ENCODE data around the gene VSIG10. TPM values are rescaled to one million over a fixed set of nuclear protein-coding genes. Genes with fewer than 3 reads are reported as not detected.
"Not testable (repeated sequence)": the region's sequence is repeated elsewhere in the genome, so short reads cannot be mapped to it uniquely, and the experiment has no call there.

Gene VSIG10
- total RNA-seq, 2 experiments from 2014 or later: 9.2 to 14.4 TPM

- DNase-seq: no peak
- CTCF ChIA-PET: interaction anchor here (1.2 to 1.7 kb wide), 3 partner anchors 11 to 31 kb away, joined by 3 to 9 read pairs (median 5); no protein-coding TSS in a partner anchor
- peaks cover 77% of the 10 kb centered on the region for H3K36me3 Mint-ChIP-seq
Measured at GRCh38 chr12:118033323-118033722, 70.5 kb downstream of the VSIG10 start.

DNA sequence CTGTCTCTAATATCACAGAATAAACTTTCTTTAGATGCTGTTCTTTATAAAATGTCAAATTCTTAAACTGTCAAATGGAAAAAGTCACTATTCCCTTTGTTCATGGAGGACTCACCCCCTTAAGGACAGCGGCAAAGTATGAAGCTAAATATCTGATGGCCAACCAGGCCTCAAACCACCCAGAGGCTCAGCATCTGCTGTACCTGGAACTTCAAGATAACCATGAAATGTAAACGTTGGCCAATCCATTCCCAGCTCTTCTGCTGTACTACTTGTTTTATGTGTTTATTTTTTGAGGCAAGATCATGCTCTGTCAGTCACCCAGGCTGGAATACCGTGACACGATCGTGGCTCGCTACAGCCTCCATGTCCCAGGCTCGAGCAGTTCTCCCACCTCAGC, 71.6 kb downstream of the VSIG10 start:
- Mint-ChIP-seq H3K4me1 (peaks cover 34% of the 10 kb centered on the region), H3K9me3 (ENCODE audit: low read depth) (no peaks in the 10 kb centered on the region), H3K27me3 (no peaks in the 10 kb centered on the region), H3K27ac (peak overlapping the region; percentile 12), H3K36me3 (peaks cover 75% of the 10 kb centered on the region), H3K4me3 (no peak overlapping the region)
- DNase-seq (no peak), ATAC-seq (no peak)
- CTCF ChIA-PET: interaction anchor here (0.6 to 1.7 kb wide), 4 partner anchors 10 to 32 kb away, joined by 3 to 9 read pairs (median 4); partner anchors contain the start of gene RFC5

More at GRCh38 chr12:118033323-118033722, 70.5 kb downstream of the VSIG10 start:
- no peak for ATAC-seq
- H3K27me3 Mint-ChIP-seq: no peaks in the 10 kb centered on the region
- peaks cover 36% of the 10 kb centered on the region for H3K4me1 Mint-ChIP-seq
- H3K9me3 Mint-ChIP-seq (ENCODE audit: low read depth): no peaks in the 10 kb centered on the region
- H3K27ac Mint-ChIP-seq: peak overlapping the region; percentile 47
- H3K4me3 Mint-ChIP-seq: no peak overlapping the region

GRCh38 chr12:118029166-118029565, 74.6 kb downstream of the VSIG10 start:
- CTCF ChIA-PET: interaction anchor here (0.6 kb wide), 1 partner anchor 69 kb away, joined by 3 read pairs; no protein-coding TSS in a partner anchor
- Mint-ChIP-seq H3K36me3 (peaks cover 69% of the 10 kb centered on the region), H3K27me3 (no peaks in the 10 kb centered on the region), H3K4me3 (no peak overlapping the region), H3K27ac (no peak overlapping the region), H3K9me3 (ENCODE audit: low read depth) (no peaks in the 10 kb centered on the region), H3K4me1 (peaks cover 12% of the 10 kb centered on the region)
- DNase-seq (no peak), ATAC-seq (no peak)

- H3K4me1 Mint-ChIP-seq: peaks cover 5% of the 10 kb centered on the region
- no peak for ATAC-seq
- no peak overlapping the region for H3K27ac Mint-ChIP-seq
- peaks cover 66% of the 10 kb centered on the region for H3K36me3 Mint-ChIP-seq
- CTCF ChIA-PET: no interaction called here
- H3K27me3 Mint-ChIP-seq: no peaks in the 10 kb centered on the region
- H3K4me3 Mint-ChIP-seq: no peak overlapping the region
- DNase-seq: no peak
- no peaks in the 10 kb centered on the region for H3K9me3 Mint-ChIP-seq (ENCODE audit: low read depth)
Measured at GRCh38 chr12:118025168-118025567, 78.6 kb downstream of the VSIG10 start.

DNA sequence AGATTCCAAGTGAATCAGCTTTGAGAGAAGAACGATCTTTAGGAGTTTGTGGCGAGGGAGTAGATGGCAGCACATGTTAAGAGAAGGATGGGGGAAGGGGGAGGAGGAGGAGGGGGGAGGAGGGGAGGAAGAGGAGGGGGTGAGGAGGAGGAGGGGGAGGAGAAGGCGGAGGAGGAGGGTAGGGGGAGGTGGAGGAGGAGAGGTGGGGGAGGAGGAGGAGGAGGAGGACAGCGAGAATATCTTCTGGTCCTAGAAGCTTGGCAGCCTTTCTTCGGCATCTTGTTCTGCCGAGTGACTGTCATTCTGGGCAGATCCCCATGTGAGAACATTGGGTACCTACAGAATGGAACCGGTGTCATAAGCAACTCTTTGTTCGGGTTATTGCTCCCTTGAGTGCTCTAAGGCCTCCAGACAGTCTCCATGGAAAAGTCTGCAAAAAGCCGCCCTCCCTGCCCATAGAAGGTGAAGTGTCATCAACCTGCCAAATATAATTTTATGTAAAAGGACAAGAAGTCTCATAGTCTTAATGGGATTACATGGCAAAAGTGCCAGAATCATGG, 80.4 kb downstream of the VSIG10 start:
- ATAC-seq: no peak
- DNase-seq: no peak
- CTCF ChIA-PET: no interaction called here
- no peak overlapping the region for H3K4me3 Mint-ChIP-seq
- peaks cover 13% of the 10 kb centered on the region for H3K4me1 Mint-ChIP-seq
- no peak overlapping the region for H3K27ac Mint-ChIP-seq
- no peaks in the 10 kb centered on the region for H3K9me3 Mint-ChIP-seq (ENCODE audit: low read depth)
- H3K36me3 Mint-ChIP-seq: peaks cover 63% of the 10 kb centered on the region
- no peaks in the 10 kb centered on the region for H3K27me3 Mint-ChIP-seq

DNA sequence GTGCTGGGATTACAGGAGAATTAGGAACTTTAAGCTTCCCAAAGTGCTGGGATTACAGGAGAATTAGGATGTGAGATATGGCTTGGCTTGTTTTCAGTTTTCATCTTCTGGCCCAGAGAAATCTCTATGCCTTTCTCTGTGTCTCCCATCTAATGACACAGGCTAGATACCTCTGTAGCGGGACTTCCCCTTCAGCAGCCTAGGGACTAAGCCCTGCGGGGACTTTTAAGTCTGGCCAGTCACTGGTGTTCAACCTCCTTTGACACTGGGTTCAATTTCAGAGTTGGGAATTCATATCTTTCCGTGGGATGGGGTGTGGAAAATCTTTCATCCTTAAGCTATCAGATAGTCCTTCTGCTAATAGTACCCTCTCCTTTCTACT, 81.1 kb downstream of the VSIG10 start:
- H3K4me3 Mint-ChIP-seq: no peak overlapping the region
- CTCF ChIA-PET: interaction anchor here (1.6 kb wide), 1 partner anchor 10 kb away, joined by 3 read pairs; no protein-coding TSS in a partner anchor
- H3K27me3 Mint-ChIP-seq: no peaks in the 10 kb centered on the region
- peaks cover 59% of the 10 kb centered on the region for H3K36me3 Mint-ChIP-seq
- H3K4me1 Mint-ChIP-seq: peaks cover 19% of the 10 kb centered on the region
- ATAC-seq: no peak
- H3K9me3 Mint-ChIP-seq (ENCODE audit: low read depth): no peaks in the 10 kb centered on the region
- no peak overlapping the region for H3K27ac Mint-ChIP-seq
- no peak for DNase-seq

DNA sequence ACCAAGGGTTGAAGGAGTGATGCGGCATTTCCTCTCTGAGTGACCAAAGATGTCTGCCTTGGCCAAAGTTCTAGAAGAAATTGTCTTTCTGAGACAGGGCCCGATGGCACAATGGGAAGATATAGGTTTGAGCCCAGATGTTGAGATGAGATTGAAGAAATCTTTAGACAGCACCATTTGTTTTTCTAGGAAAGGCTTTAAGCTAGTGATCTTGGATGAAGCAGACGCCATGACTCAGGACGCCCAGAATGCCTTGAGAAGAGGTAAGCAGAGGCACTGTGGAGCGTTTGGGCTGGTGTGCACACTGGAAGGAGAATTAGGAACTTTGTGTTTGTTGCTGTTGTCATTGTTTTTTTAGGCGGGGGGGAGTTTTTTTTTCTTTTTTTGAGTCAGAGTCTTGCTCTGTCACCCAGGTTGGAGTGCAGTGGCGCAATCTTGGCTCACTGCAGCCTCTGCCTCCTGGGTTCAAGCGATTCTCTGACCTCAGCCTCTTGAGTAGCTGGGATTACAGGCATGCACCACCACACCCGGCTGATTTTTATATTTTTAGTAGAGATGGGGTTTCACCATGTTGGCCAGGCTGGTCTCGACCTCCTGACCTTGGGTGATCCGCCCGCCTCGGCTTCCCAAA, 81.6 kb downstream of the VSIG10 start:
- H3K4me3 Mint-ChIP-seq; H3K27ac Mint-ChIP-seq; H3K27me3 Mint-ChIP-seq; DNase-seq; ATAC-seq; H3K9me3 Mint-ChIP-seq (ENCODE audit: low read depth): not testable (repeated sequence)
- Mint-ChIP-seq H3K4me1 (peaks cover 20% of the 10 kb centered on the region), H3K36me3 (peaks cover 57% of the 10 kb centered on the region)
- CTCF ChIA-PET: interaction anchor here (1.6 kb wide), 1 partner anchor 11 kb away, joined by 3 read pairs; no protein-coding TSS in a partner anchor

DNA sequence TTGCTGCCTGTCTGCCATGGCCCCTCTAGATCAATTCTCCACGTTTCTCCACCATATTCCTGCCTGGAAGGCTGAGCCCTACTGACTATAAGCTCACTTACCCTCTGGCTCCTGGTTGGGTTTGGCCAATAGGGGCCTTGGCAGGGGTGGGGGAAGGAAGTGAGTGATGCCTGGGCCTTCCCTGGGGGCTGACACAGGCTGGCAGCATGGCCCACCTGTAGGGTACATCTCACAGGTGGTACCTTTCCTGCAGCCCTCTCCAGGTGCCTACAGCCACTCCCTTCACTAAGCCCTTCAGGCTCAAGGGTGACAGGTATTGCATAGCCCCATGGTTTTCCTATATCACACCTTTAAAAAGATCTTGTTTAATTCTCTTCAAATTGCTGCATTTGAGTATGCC, 83.8 kb downstream of the VSIG10 start:
- H3K27me3 Mint-ChIP-seq: no peaks in the 10 kb centered on the region
- no peak overlapping the region for H3K27ac Mint-ChIP-seq
- no peak overlapping the region for H3K4me3 Mint-ChIP-seq
- CTCF ChIA-PET: no interaction called here
- DNase-seq: no peak
- peaks cover 42% of the 10 kb centered on the region for H3K36me3 Mint-ChIP-seq
- no peaks in the 10 kb centered on the region for H3K9me3 Mint-ChIP-seq (ENCODE audit: low read depth)
- H3K4me1 Mint-ChIP-seq: peaks cover 25% of the 10 kb centered on the region
- ATAC-seq: no peak

DNA sequence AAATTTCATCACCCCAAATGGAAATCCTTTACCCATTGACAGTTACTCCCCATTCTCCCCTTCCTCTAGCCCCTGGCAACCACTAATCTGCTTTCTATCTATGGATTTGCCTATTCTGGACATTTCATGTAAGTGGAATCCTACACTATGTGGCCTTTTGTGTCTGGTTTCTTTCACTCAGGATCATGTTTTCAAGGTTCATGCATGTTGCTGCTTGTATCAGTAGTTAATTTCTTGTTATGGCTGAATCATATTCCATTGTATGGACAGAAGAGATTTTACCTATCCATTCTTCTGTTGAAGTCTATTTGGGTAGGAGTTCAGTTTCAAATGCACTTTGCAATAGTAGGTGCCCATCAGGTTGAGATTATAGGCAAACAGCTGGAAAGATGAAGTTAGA, 85.9 kb downstream of the VSIG10 start:
- H3K9me3 Mint-ChIP-seq (ENCODE audit: low read depth): no peaks in the 10 kb centered on the region
- H3K4me3 Mint-ChIP-seq: peak overlapping the region; percentile 88
- peaks cover 5% of the 10 kb centered on the region for H3K27me3 Mint-ChIP-seq
- peak overlapping the region; percentile 22 for H3K27ac Mint-ChIP-seq
- ATAC-seq (no peak), DNase-seq (no peak)
- CTCF ChIA-PET: interaction anchor here (0.7 to 2.2 kb wide), 6 partner anchors 12 to 358 kb away, joined by 3 to 7 read pairs (median 4); partner anchors contain the start of gene SUDS3
- H3K4me1 Mint-ChIP-seq: peaks cover 25% of the 10 kb centered on the region
- peaks cover 30% of the 10 kb centered on the region for H3K36me3 Mint-ChIP-seq

DNA sequence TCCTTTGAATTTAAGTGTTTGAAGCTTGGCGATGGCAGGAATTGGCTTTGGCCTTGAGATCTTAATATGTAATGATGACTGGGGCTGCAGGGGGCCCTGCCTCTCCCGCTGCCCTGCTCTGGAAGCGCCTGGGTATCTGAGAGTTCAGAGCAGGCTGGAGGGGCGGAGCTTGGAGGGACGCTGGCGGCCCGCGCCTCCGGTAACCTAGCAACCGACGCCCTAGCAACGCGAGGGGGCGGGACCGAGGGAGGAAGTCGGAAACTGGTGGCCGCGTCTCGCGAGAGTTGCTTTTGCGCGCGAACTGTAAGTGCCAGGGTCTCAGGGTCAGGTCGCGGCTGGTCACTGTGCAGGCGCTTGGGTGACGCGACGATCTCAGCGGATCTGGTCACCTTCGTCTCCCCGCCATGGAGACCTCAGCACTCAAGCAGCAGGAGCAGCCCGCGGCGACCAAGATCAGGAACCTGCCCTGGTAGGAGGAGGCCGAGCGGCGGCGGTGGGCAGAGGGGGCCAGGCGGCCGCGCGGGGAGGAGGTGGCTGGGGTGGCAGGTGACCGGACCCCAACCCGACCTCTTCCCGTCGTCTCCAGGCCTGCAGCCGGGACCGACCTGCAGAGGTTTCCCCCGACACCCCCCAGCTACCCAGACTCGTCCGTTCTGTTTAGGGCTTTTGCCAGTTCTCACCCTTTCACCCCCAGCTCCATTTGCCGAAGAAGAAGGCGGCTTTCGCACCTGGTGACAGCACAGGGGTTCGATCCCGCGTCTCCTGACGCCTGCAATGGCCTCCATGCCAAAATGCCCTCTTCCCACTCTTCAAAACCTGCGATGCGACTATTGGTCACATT, 87.2 kb downstream of the VSIG10 start, which contains the start of gene RFC5:
TSS of gene RFC5 (plus strand) at position 280 of the 841 bp plus-strand sequence. CDS start at position 405, 125 bp downstream.
- peak within 1 kb of the TSS; percentile 89 for H3K27ac Mint-ChIP-seq
- H3K27me3 Mint-ChIP-seq: peaks cover 5% of the 10 kb centered on the region
- peaks cover 20% of the 10 kb centered on the region for H3K36me3 Mint-ChIP-seq
- no peaks in the 10 kb centered on the region for H3K9me3 Mint-ChIP-seq (ENCODE audit: low read depth)
- peak; percentile 95 for ATAC-seq
- H3K4me1 Mint-ChIP-seq: peaks cover 21% of the 10 kb centered on the region
- DNase-seq: peak; percentile 98
- H3K4me3 Mint-ChIP-seq: peak within 1 kb of the TSS; percentile 88
- CTCF ChIA-PET: interaction anchor here (0.7 to 2.2 kb wide), 11 partner anchors 14 to 360 kb away, joined by 3 to 7 read pairs (median 4); partner anchors contain the start of genes PEBP1, SUDS3 and WSB2

DNA sequence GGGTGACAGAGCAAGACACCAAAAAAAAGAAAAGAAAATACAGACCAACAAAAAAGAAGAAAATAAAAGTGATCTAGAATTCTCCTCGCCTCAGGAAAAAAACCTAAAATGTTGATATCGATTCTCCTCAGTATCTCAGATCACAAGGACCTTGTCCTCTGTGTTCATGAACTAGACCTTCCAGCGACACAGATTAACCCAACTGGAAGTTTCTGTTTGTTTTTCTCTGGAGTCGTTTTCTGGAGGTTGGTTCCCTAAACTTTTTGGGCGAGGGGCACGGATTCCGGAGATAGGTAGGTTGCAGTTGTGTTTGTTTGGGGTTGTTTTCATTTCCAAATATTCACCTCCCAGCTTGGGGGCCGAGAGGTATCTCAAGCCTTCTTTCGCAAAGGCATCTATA, 87.9 kb downstream of the VSIG10 start:
- ATAC-seq (no peak), DNase-seq (no peak)
- no peaks in the 10 kb centered on the region for H3K9me3 Mint-ChIP-seq (ENCODE audit: low read depth)
- CTCF ChIA-PET: interaction anchor here (1.0 to 2.2 kb wide), 7 partner anchors 45 to 166 kb away, joined by 3 to 7 read pairs (median 3); partner anchors contain the start of genes PEBP1 and WSB2
- peaks cover 5% of the 10 kb centered on the region for H3K27me3 Mint-ChIP-seq
- H3K4me3 Mint-ChIP-seq: peak overlapping the region; percentile 88
- peaks cover 21% of the 10 kb centered on the region for H3K4me1 Mint-ChIP-seq
- no peak overlapping the region for H3K27ac Mint-ChIP-seq
- H3K36me3 Mint-ChIP-seq: peaks cover 15% of the 10 kb centered on the region

GRCh38 chr12:118015306-118015705, 88.5 kb downstream of the VSIG10 start:
- peaks cover 10% of the 10 kb centered on the region for H3K36me3 Mint-ChIP-seq
- peaks cover 20% of the 10 kb centered on the region for H3K4me1 Mint-ChIP-seq
- DNase-seq: no peak
- CTCF ChIA-PET: no interaction called here
- no peaks in the 10 kb centered on the region for H3K9me3 Mint-ChIP-seq (ENCODE audit: low read depth)
- no peak for ATAC-seq
- H3K27ac Mint-ChIP-seq: no peak overlapping the region
- no peak overlapping the region for H3K4me3 Mint-ChIP-seq
- H3K27me3 Mint-ChIP-seq: peaks cover 5% of the 10 kb centered on the region

Measured in activated CD8-positive, alpha-beta memory T cell treated with anti-CD3 and anti-CD28 coated beads, Interleukin-2, amount 10 ng/mL, durations not matched to agents 7 days and 5 days (primary cell).